GM19455 (cell line): ENCODE measurements around the gene GPR158.
"Not testable (repeated sequence)": the region's sequence is repeated elsewhere in the genome, so short reads cannot be mapped to it uniquely, and the experiment has no call there.

ENCODE experiments used
- ATAC-seq: cut with Tn5 transposase; IDR thresholded peaks from one replicate; pipeline ENCODE4 v1.9.1; 2021; ENCODE audit not compliant: unreplicated experiment

GPR158 gene

GRCh38 chr10:25174461-25175230, at the start of gene GPR158:
Gene GPR158 (plus strand): TSS chr10:25175001. CDS start chr10:25175421, 420 bp downstream.
- ATAC-seq, result no peak

- no peak for ATAC-seq
Measured at GRCh38 chr10:25125201-25125611, 49.6 kb upstream of the GPR158 start.

GRCh38 chr10:25129592-25129991, 45.2 kb upstream of the GPR158 start:
- ATAC-seq, result no peak

GRCh38 chr10:25130906-25131305, 43.9 kb upstream of the GPR158 start:
- no peak for ATAC-seq

- no peak for ATAC-seq
Measured at GRCh38 chr10:25142116-25142864, 32.5 kb upstream of the GPR158 start.

- no peak for ATAC-seq
Measured at GRCh38 chr10:25157650-25158049, 17.2 kb upstream of the GPR158 start.

- no peak for ATAC-seq
Measured at GRCh38 chr10:25159591-25159990, 15.2 kb upstream of the GPR158 start.

- no peak for ATAC-seq
Measured at GRCh38 chr10:25162391-25162790, 12.4 kb upstream of the GPR158 start.

- not testable (repeated sequence) for ATAC-seq
Measured at GRCh38 chr10:25163464-25163863, 11.3 kb upstream of the GPR158 start.

GRCh38 chr10:25169740-25170139, 5.1 kb upstream of the GPR158 start:
- ATAC-seq, result no peak

GRCh38 chr10:25170627-25171026, 4.2 kb upstream of the GPR158 start:
- no peak for ATAC-seq

- no peak for ATAC-seq
Measured at GRCh38 chr10:25175527-25176420, 973 bp downstream of the GPR158 start.

GRCh38 chr10:25176421-25176968, 1.7 kb downstream of the GPR158 start:
- ATAC-seq, result no peak

GRCh38 chr10:25177093-25177753, 2.4 kb downstream of the GPR158 start:
- ATAC-seq, result no peak

- no peak for ATAC-seq
Measured at GRCh38 chr10:25177754-25178135, 2.9 kb downstream of the GPR158 start.

- ATAC-seq, result no peak
Measured at GRCh38 chr10:25178411-25178810, 3.6 kb downstream of the GPR158 start.

GRCh38 chr10:25180801-25181200, 6.0 kb downstream of the GPR158 start:
- ATAC-seq, result no peak

GRCh38 chr10:25182636-25183035, 7.8 kb downstream of the GPR158 start:
- ATAC-seq, result no peak

- no peak for ATAC-seq
Measured at GRCh38 chr10:25191162-25191895, 16.5 kb downstream of the GPR158 start.

- ATAC-seq, result no peak
Measured at GRCh38 chr10:25198151-25198550, 23.4 kb downstream of the GPR158 start.
